ENCODE data around the gene YARS1.

YARS1 gene

GRCh38 chr1:32780628-32781234 lies 36.4 kb downstream of the YARS1 start:
- DNase-seq (ENCODE audit: low read depth in 3 of 3) = no peak

GRCh38 chr1:32780005-32780404 lies 37.2 kb downstream of the YARS1 start:
- DNase-seq (ENCODE audit: low read depth in 3 of 3) = no peak

GRCh38 chr1:32779242-32779641 lies 37.9 kb downstream of the YARS1 start:
- no peak for DNase-seq (ENCODE audit: low read depth in 3 of 3)

GRCh38 chr1:32775640-32776337 lies 41.4 kb downstream of the YARS1 start:
- no peak for DNase-seq (ENCODE audit: low read depth in 3 of 3)

GRCh38 chr1:32774950-32775634 lies 42.1 kb downstream of the YARS1 start:
- DNase-seq (ENCODE audit: low read depth in 3 of 3) = no peak

GRCh38 chr1:32774464-32774808 lies 42.7 kb downstream of the YARS1 start:
- no peak for DNase-seq (ENCODE audit: low read depth in 3 of 3)

GRCh38 chr1:32773764-32774463 lies 43.2 kb downstream of the YARS1 start:
- DNase-seq (ENCODE audit: low read depth in 3 of 3) = no peak

- DNase-seq (ENCODE audit: low read depth in 3 of 3) = peak; percentile 43 to 74 (median 59)
Observed at GRCh38 chr1:32773018-32773763, 44.0 kb downstream of the YARS1 start.

GRCh38 chr1:32772281-32773017 lies 44.7 kb downstream of the YARS1 start:
- DNase-seq (ENCODE audit: low read depth in 3 of 3) = no peak

GRCh38 chr1:32771561-32772280 lies 45.4 kb downstream of the YARS1 start:
- no peak for DNase-seq (ENCODE audit: low read depth in 3 of 3)

- no peak for DNase-seq (ENCODE audit: low read depth in 3 of 3)
Observed at GRCh38 chr1:32770741-32771548, 46.2 kb downstream of the YARS1 start.

GRCh38 chr1:32770221-32770731 lies 46.9 kb downstream of the YARS1 start:
- no peak for DNase-seq (ENCODE audit: low read depth in 3 of 3)

- DNase-seq (ENCODE audit: low read depth in 3 of 3) = no peak
Observed at GRCh38 chr1:32769524-32770220, 47.5 kb downstream of the YARS1 start.

- DNase-seq (ENCODE audit: low read depth in 3 of 3) = no peak
Observed at GRCh38 chr1:32768110-32768850, 48.9 kb downstream of the YARS1 start.

- DNase-seq (ENCODE audit: low read depth in 3 of 3) = no peak
Observed at GRCh38 chr1:32767641-32768040, 49.5 kb downstream of the YARS1 start.

- DNase-seq (ENCODE audit: low read depth in 3 of 3) = no peak
Observed at GRCh38 chr1:32767156-32767555, 50.0 kb downstream of the YARS1 start.

GRCh38 chr1:32766328-32766972 lies 50.7 kb downstream of the YARS1 start:
- DNase-seq (ENCODE audit: low read depth in 3 of 3) = no peak
